HG02588 (cell line): ENCODE measurements around the gene VCL.
"Not testable (repeated sequence)": the region's sequence is repeated elsewhere in the genome, so short reads cannot be mapped to it uniquely, and the experiment has no call there.

Experiments used
- ATAC-seq: cut with Tn5 transposase; IDR thresholded peaks from one replicate; pipeline ENCODE4 v1.9.1; 2021; ENCODE audit warnings: mild to moderate bottlenecking, moderate library complexity; ENCODE audit not compliant: unreplicated experiment

VCL gene

DNA sequence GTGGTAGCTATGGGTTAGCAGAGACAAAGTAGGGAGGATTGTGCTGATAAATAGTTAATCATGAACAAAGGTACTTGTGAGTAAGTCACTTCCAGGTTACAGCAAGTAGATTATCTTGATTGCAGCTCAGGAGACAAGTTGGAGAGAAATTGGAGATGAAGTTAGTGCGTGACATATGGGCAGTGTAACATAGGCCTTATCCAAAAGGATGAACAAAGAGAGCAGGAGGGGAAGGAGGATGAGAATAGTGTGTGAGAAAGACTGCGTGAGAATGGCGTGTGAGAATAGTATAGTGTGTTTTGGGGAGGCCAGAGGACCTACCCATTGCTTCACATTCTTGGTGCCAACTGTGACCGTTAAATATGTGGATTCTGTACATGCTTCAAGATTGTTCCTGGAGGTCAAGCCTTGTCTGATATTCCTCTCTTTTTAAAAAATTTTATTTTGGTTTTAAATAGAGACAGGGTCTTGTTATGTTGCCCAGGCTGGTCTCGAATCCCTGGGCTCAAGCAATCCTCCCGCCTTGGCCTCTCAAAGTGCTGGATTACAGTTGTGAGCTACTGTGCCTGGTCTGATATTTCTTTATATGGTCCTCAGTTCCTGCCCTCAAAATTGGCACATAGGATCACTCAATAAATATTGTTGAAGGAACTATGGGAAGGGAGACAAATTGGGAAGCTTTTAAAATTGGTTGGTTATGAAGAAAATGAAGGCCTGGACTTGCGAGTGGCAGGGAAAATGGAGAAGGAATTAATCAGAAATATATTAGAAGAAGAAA, 3.2 kb downstream of the VCL start:
- no peak for ATAC-seq

DNA sequence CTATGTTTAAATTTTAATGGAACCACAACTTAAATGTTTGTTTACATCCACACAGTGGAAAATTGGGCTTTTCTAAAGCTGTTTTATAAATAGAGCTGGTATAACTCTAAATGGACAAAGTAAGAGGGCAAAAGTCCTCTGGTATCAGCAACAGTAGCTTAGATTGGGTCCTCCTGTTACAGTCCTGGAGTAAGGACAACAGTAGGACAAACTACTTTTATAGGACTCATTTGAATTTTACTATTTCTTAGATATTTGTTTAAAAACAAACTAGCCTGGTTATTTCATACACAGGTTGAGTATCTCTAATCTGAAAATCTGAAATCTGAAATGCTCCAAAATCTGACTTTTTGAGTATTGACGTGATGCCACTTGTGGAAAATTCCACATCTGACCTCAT, 8.4 kb downstream of the VCL start:
- no peak for ATAC-seq

DNA sequence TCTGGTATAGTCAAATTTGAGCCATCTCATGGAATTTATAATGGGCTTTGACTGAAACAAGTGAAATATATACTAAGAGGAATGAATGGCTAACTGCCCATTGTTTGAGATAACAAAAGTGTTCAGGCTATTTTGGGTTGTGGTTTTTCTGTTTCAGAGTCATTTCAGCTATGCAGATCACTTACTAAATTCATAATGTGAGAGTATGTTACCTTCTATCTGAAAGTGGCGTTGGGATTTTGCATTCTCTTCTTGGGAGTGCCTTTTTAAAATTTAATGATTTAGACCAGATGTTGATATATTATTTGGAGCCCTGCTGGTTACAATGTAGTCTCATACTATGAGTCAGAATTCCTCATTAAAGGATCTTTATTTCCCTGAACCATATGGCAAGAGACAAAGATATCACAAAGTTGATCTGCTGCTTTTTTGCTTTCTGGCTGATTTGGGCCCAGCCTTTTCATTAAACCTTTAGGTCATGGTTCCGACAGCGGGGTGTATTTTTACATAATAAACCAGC, 10.4 kb downstream of the VCL start:
- ATAC-seq, result no peak

DNA sequence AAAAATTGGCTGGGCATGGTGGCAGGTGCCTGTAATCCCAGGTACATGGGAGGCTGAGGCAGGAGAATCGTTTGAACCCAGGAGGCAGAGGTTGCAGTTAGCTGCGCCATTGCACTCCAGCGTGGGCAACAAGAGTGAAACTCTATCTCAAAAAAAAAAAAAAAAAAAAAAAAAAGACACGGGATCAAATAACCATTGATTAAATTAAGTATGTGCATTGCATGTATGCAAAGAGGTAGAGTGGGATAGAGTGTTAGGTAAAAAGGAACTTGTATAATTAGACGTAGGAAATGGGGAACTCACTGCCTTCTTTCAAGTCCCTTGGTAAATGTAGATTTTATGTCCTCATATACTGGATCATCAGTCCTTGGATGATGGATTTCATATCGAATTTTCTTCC, 13.1 kb downstream of the VCL start:
- ATAC-seq, result no peak

DNA sequence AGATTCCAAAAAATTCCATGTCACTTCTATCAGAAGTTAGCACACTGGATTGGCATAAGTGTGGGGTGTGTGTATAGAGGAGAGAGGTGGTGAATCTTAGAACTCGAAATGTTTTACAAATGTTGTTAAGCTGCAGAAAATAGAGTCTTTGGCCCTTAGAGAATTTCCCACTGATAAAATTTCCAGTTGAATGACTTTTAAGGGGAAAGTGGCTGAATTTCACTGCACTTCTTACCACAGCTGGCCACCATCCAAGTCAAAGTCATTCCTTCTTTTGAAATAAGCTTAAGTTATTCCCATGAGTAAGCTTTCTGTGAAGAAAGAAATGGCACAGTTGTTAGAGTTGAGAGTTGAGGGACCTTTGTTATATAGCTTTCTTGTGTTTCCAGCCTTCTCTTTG, 13.9 kb downstream of the VCL start:
- ATAC-seq, result no peak

DNA sequence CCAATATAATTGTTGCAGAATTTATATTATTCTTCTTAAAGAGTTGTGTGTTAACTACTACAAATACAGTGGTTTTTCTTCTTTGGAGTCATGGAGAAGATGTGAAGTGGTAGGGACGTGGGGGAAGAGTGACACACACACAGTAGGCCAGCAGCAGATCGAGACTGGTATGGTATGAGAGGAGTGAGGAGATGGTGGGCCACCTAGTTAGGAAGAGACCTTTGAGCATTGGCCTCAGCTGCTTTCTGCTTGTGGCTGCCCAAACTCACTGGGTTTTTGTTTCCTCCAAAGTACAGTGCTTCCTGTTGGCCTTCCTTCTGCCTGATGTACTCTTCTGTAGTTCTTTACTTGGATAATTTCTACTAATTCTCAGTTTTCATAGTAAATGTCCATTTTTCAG, 14.6 kb downstream of the VCL start:
- no peak for ATAC-seq

DNA sequence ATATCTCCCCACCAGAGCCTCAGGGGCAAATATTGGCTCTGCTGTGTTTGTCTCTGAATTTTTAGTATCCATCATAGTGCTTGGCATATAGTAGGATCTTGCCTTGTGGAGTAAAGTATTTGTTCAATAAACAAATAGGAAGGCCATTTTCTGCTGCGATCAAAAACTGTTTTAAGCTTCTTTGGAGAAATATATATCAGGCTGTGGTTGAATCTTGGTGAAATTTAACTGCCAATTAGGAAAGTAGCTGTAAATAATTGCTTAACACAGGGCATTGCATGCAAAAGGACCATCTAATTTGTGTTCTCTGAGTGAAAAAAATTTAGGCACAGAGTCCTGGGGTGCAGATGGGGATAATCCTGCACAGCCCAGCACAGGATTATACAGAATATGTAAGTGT, 15.1 kb downstream of the VCL start:
- no peak for ATAC-seq

DNA sequence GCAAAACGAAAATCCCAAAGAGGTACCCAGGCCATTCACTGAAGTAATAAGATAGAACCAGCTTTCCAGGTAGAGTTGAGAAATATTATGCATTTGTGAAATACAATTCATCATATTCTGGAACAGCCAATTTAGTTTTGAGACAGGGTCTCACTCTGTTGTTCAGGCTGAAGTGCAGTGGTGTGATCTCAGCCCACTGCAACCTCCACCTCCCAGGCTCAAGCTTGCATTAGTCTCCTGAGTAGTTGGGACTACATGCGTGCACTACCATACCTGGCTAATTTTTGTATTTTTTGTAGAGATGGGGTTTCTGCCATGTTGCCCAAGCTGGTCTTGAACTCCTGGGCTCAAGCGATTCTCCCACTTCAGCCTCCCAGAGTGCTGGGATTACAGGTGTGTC, 16.7 kb downstream of the VCL start:
- ATAC-seq, result not testable (repeated sequence)

DNA sequence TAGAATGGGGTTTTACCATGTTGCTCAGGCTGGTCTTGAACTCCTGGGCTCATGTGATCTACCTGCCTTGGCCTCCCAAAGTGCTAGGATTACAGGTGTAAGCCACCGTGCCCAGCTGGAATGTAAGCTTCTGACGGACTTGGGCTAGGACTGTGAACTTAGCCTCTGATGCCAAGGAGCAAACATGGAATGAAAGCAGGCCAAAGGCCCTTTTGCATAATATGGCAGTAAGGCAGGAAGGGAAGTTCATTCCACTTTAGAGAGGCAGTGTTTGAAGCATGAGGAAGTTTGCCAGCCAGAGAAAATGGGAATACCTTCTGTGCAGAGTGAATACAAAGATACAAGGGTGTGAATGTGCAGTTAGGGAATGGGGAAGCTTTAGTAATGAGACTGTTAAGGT, 20.3 kb downstream of the VCL start:
- ATAC-seq, result no peak

DNA sequence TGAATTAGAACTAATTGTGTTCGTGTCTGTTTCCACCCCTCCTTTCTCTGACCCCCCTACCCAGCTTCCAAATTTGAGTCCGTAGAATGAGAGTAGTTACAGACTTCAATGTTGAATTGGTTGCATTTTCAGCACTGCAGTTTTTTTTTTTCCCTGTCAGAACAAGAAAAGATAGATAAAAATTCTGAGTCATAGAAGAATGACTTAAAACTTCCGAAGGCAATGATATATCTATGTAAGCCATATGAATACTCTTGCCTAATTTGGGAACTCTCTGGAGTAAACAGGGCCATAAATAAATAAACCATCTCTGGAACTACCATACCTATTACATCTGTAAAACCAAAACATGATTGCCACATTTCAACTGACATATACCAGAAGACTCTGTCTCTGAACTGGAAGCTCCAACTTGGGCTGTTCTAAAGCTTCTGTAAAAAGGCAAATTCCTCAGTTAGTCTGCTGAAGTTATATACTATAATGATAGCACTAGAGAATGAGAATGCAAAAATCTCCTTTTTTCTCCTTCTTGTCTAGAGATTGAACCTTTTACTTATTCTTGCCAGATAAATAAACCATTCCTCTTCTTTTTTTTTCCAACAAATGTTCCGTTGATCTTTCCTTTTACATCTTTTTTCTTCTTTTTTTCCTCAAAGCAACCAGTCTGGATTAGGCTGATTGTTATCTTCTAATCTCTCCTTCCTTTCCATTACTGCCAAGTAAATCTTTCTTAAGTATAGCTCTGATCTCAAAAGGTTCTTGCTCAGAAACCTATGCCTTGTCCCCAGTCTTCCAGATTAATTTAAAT, 23.5 kb downstream of the VCL start:
- no peak for ATAC-seq

DNA sequence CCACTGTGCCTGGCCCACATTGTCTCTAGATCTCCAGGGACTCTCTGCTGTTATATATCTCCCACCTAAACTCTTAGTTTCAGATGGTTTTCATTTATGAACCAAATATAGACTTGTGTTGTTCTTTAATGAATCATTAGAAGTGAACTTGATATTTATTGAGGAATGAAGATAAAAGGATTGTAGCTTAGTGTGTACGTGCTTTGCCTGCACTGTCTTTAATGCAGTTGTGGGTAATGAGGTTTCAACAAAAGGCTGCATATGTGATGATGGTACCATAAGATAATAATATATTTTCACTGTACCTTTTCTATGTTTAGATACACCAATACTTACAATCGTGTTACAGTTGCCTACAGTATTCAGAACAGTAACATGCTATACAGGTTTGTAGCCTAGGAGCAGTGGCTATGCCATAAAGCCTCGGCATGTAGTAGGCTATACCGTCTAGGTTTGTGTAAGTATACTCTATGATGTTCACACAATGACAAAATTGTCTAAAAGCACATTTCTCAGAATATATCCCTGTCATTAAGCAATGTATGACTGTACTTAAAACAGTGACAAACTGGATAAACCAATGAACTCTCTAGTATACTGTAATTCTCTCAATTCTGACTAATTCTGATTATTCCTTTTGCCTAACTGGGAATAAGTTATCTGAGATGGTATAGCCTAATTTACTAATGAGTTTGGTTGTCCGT, 25.2 kb downstream of the VCL start:
- no peak for ATAC-seq

DNA sequence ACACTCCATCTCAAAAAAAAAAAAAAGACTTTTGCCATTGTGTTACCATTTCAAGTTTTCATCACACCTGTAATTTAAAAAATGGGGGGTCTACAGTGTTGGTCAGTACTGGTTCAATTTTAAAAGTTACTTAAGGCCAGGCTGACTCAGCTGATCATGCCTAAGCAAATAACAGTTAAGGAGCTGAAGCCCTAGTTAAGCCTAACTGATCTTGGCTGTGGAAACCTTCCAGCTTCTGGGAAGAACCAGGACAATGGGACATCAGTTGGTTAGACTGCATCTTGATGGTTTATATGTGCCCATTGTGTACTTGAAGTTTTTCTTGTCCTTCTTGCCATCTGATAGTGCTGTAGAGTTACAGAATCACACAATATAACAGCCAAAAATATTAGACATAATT, 26.7 kb downstream of the VCL start:
- ATAC-seq, result no peak

DNA sequence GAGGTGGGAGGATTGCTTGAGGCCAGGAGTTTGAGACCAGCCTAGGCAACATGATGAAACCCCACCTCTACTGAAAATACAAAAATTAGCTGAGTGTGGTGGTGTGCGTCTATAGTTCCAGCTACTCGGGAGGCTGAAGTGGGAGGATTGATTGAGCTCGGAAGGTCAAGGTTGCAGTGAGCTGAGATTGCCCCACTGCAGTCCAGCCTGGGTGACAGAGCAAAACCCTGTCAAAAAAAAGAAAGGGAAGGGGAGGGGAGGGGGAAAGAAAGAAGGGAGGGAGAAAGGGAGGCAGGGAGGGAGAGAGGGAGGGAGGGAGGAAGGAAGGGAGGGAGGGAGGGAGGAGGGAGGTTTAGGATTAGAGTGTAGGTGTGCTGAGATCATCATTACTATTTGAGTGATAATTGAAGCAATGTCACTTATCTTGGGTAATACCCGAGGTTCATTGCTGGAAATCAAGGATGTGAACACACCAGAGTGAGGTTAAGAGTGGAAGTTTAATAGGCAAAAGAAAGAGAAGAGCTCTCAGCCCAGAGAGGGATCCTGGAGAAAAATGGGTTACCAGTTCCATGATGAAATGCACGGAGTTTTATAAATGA, 27.6 kb downstream of the VCL start:
- ATAC-seq, result no peak

DNA sequence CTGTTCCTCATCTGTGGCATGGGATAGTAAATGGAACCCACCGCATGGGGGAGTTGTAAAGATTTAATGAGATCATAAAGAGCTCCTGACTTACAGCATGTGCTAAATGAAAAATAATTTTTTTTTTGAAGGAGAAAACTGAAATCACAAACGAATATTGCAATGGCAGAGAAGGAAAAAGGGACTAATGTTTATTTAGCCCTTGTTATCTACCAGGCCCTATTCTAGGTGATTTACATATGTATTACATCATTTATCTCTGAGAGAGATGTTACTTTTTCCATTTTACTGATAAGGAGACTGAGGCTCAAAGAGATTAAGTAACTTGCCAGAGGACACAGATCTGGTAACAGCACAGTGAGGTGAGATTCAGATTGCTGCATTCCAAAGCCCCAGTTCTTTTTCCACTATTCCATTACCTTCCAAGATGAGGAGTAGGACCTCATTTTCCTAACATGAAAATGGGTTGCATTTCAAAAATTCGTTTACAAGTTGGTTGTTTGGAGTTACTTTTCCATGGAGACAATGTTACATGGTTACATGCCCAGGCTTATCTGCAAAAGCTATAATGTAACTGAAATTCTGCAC, 28.6 kb downstream of the VCL start:
- ATAC-seq, result no peak

DNA sequence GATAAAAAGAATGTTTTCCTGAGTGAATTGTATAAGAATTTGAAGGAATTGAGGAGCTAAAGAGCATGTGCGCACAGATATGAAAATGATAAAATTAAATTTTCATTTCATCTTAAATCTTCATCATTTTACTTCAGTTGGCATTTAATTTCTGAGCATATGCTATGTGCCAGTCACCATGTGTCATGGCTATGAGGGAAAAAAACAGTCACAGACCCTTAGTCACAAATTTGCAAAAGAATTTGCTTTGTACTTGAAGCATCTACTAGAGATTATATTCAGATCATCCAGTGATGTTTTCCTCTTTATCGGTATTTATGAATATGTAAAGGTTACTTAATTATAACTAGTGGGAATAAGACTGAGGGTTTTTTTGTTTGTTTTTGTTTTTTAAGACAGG, 29.8 kb downstream of the VCL start:
- no peak for ATAC-seq

DNA sequence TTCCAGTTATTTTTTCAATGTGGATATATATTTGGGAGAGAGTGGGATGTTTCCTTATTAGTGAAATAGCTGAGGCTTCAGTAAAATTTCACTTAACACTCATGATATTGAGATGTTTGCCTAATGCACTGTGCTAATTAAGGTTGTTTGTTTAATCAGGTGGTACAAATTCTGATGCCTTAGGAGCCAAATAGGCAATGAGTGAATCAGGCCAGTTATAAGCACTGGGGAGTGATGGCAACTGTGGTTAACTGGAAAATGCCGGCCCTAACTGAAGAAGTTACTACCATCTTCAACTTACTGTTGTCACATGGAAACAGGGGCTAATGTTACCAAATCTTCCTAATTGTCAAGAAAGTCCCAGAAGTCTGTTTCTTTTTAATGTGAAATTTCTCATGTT, 32.0 kb downstream of the VCL start:
- no peak for ATAC-seq

DNA sequence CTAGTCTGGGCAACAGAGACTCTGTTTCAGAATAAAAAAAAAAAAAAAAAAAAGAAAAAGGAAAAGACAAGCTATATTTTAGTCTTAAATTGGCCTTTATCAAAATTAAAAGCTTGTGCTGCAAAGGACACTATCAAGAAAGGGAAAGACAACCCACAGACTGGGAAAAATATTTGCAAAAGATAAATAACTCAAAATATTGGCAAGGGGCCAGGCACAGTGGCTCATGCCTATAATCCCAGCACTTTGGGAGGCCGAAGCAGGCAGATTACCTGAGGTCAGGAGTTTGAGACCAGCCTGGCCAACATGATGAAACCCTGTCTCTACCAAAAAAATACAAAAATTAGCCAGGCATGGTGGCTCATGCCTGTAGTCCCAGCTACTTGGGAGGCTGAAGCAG, 34.3 kb downstream of the VCL start:
- ATAC-seq, result not testable (repeated sequence)

DNA sequence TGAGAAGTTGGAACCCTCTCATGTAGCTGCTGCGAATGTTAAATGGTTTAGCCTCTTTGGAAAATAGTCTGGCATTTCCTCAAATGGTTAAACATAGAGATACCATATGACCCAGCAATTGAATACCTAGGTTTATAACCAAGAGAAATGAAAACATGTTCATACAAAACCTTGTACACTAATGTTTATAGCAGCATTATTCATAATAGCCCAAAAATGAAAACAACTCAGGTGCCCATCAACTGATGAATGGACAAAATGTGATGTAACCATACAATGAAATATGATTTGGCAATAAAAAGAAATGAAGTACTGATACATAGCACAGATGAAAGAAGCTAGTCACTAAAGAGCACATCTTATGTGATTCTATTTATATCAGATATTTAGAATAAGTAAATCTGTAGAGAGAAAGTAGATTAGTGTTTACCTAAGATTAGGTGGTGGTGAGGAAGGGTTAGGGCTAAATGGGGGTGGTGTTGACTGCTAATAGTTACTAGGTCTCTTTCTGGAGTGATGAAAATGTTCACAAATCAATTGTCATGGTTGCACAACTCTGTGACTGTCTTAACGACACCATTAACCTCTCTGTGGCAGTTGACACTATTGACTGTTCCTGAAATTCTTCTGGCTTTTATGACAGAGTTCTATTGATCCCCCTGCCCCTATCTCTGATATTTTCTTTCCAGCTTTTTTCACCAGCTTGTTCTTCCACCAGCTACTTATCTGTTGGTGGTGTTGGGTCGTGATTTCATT, 35.2 kb downstream of the VCL start:
- ATAC-seq, result no peak

DNA sequence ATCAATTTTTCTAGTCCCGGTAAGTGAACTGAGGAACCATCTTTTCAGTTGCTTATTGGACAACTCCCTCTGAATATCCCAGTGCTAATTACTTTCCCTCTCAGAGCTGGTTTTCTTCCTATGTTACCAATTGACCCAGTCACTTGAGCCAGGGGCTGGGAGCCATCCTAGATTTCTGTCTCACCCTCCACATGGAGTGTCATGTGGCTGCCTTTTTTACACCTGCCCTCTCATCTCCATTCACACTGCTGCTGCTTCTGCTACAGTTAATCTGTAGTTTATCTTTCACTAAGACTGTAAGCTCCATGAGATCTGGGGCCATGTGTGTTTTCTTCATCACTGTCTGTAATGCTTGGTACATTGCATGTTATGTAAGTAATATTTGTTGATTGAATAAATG, 35.8 kb downstream of the VCL start:
- no peak for ATAC-seq

DNA sequence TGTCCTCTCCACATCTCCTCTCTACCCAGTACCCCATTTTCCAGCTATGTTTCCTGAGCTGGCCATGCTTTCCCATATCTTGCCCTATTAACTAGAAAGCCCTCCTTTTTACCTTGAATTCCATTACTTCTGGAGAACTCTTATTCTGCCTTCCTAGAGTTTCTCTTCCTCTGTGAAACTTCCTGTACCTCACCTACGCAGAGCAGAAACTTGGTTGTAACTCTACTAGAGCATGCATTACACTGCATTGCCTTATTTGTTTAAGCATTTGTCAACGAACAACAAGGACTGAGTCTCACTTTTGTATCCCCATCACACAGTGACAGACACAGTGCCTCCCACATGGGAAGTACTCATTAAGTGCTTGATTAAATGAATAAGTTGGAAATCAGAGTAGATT, 36.4 kb downstream of the VCL start:
- no peak for ATAC-seq
